Karpas-422 (cell line): ENCODE data around the gene MRPL43. TPM values are rescaled to one million over a fixed set of nuclear protein-coding genes. Genes with fewer than 3 reads are reported as not detected.

Experiments used
- DNase-seq: peaks from one replicate; pipeline ENCODE4 v3.0.0-alpha.2; 2015
- H2AFZ ChIP-seq: fragments of 200-600 bp; sonication (generic); 2 replicates; pipeline ENCODE4 v1.6.1; 2014; ENCODE audit warnings: antibody characterized with exemption, low read length, mixed read lengths
- H3K27ac ChIP-seq: fragments of 200-600 bp; sonication (generic); 2 replicates; pipeline ENCODE4 v1.5.1; 2014; ENCODE audit warnings: mild to moderate bottlenecking, low read length, moderate library complexity
- H3K27me3 ChIP-seq: fragments of 200-600 bp; sonication (generic); 2 replicates; pipeline ENCODE4 v1.6.1; 2014; ENCODE audit warnings: low read length, mixed read lengths
- H3K36me3 ChIP-seq: fragments of 200-600 bp; sonication (generic); 2 replicates; pipeline ENCODE4 v1.6.1; 2014; ENCODE audit warnings: low read length, mixed read lengths; ENCODE audit not compliant: insufficient read depth
- H3K4me1 ChIP-seq: fragments of 200-600 bp; sonication (generic); 2 replicates; pipeline ENCODE4 v1.6.1; 2014; ENCODE audit warnings: mild to moderate bottlenecking, low read length, mixed read lengths
- H3K4me2 ChIP-seq: fragments of 200-600 bp; sonication (generic); 2 replicates; pipeline ENCODE4 v1.6.1; 2014; ENCODE audit warnings: low read length, low read depth, mild to moderate bottlenecking; ENCODE audit not compliant: poor library complexity, severe bottlenecking
- H3K4me3 ChIP-seq: fragments of 200-600 bp; sonication (generic); 2 replicates; pipeline ENCODE4 v1.5.1; 2014; ENCODE audit warnings: mild to moderate bottlenecking, antibody characterized with exemption, low read length, mixed read lengths
- H3K79me2 ChIP-seq: fragments of 200-600 bp; sonication (generic); 2 replicates; pipeline ENCODE4 v1.6.1; 2014; ENCODE audit warnings: mild to moderate bottlenecking, low read length, mixed read lengths
- H3K9ac ChIP-seq: fragments of 200-600 bp; sonication (generic); 2 replicates; pipeline ENCODE4 v1.6.0; 2014; ENCODE audit warnings: low read length
- H3K9me2 ChIP-seq: fragments of 200-600 bp; sonication (generic), shearing (Covaris generic); replicated peaks from 2 replicates; pipeline ENCODE4 v1.6.0; 2014; ENCODE audit warnings: mild to moderate bottlenecking, low read length, moderate library complexity; ENCODE audit not compliant: insufficient read depth
- H3K9me3 ChIP-seq: fragments of 300-700, 200-600 bp; sonication (generic); 2 replicates; pipeline ENCODE4 v1.6.1; 2014; ENCODE audit warnings: low read length, mixed read lengths
- H4K20me1 ChIP-seq: fragments of 200-600 bp; sonication (generic); 2 replicates; pipeline ENCODE4 v1.6.1; 2014; ENCODE audit warnings: mild to moderate bottlenecking, antibody characterized with exemption, low read length, low read depth; ENCODE audit not compliant: insufficient read depth
- total RNA-seq: library from RNA; depleted of rRNA; stranded (reverse); fragments of >200 nt; shearing (Covaris generic); gene quantifications from 2 replicates; pipeline ENCODE4 v1.2.3, GENCODE V29; 2014; ENCODE audit warnings: low replicate concordance

The MRPL43 gene
- total RNA-seq, 1 experiment from 2014 or later, result 86.3 TPM

- DNase-seq, result peak; percentile 80
- H2AFZ ChIP-seq, result peak overlapping the region; percentile 58; the same call in 1 of the 2 replicates
- no peaks in the 10 kb centered on the region for H3K9me3 ChIP-seq
- no peaks in the 10 kb centered on the region for H3K36me3 ChIP-seq
- no peak overlapping the region for H3K27ac ChIP-seq
- H3K79me2 ChIP-seq, result no peaks in the 10 kb centered on the region
- peaks cover 29% of the 10 kb centered on the region for H3K4me1 ChIP-seq
- peak overlapping the region; percentile 70 for H3K9ac ChIP-seq
- no peaks in the 10 kb centered on the region for H3K9me2 ChIP-seq
- H4K20me1 ChIP-seq, result 0 out of 2 replicates have a peak, but pooled peaks cover 4% of the 10 kb centered on the region
- H3K27me3 ChIP-seq, result no peaks in the 10 kb centered on the region
- peak overlapping the region; percentile 95 for H3K4me2 ChIP-seq
- peak overlapping the region; percentile 73 for H3K4me3 ChIP-seq
Observed at GRCh38 chr10:101031796-101032636, 44.7 kb upstream of the MRPL43 start.

GRCh38 chr10:101031128-101031795 is 44.0 kb upstream of the MRPL43 start, which contains the start of the genes PDZD7 and SFXN3:
Gene PDZD7 (minus strand): TSS chr10:101031129. CDS start chr10:101030219, 910 bp downstream.
Gene SFXN3 (plus strand): TSS chr10:101031234. CDS start chr10:101034695, 3,461 bp downstream.
- peak; percentile 97 for DNase-seq
- no peak within 1 kb of the TSS for H3K27ac ChIP-seq

GRCh38 chr10:101030496-101031127 is 43.3 kb upstream of the MRPL43 start:
- DNase-seq, result no peak
- Histone ChIP-seq H3K27ac (no peak overlapping the region), H3K4me3 (peak overlapping the region; percentile 73; the same call in 1 of the 2 replicates), H3K9me2 (no peaks in the 10 kb centered on the region), H3K9me3 (no peaks in the 10 kb centered on the region), H4K20me1 (0 out of 2 replicates have a peak, but pooled peaks cover 4% of the 10 kb centered on the region), H3K79me2 (no peaks in the 10 kb centered on the region), H3K27me3 (no peaks in the 10 kb centered on the region), H3K9ac (peak overlapping the region; percentile 70), H3K4me1 (peaks cover 29% of the 10 kb centered on the region), H3K4me2 (peak overlapping the region; percentile 95), H3K36me3 (no peaks in the 10 kb centered on the region), H2AFZ (no peak overlapping the region; the same call in 1 of the 2 replicates)

More at GRCh38 chr10:101031128-101031795, 44.0 kb upstream of the MRPL43 start, which contains the start of the genes PDZD7 and SFXN3:
- Histone ChIP-seq H3K36me3 (no peaks in the 10 kb centered on the region), H3K27me3 (no peaks in the 10 kb centered on the region), H2AFZ (peak within 1 kb of the TSS; percentile 58; the same call in 1 of the 2 replicates), H3K9ac (peak within 1 kb of the TSS; percentile 70), H3K4me2 (peak within 1 kb of the TSS; percentile 95), H3K4me3 (peak within 1 kb of the TSS; percentile 73), H3K79me2 (no peaks in the 10 kb centered on the region), H4K20me1 (0 out of 2 replicates have a peak, but pooled peaks cover 4% of the 10 kb centered on the region), H3K9me2 (no peaks in the 10 kb centered on the region), H3K9me3 (no peaks in the 10 kb centered on the region), H3K4me1 (peaks cover 29% of the 10 kb centered on the region)

GRCh38 chr10:101029520-101030295 is 42.4 kb upstream of the MRPL43 start:
- no peak overlapping the region for H3K9ac ChIP-seq
- no peak overlapping the region for H3K4me2 ChIP-seq
- no peaks in the 10 kb centered on the region for H3K9me3 ChIP-seq

GRCh38 chr10:101028446-101029337 is 41.4 kb upstream of the MRPL43 start:
- Histone ChIP-seq H3K36me3 (no peaks in the 10 kb centered on the region), H3K4me1 (peaks cover 29% of the 10 kb centered on the region), H3K9ac (no peak overlapping the region), H3K9me3 (no peaks in the 10 kb centered on the region), H3K27ac (no peak overlapping the region), H4K20me1 (0 out of 2 replicates have a peak, but pooled peaks cover 4% of the 10 kb centered on the region), H3K79me2 (no peaks in the 10 kb centered on the region), H3K4me3 (no peak overlapping the region), H3K27me3 (no peaks in the 10 kb centered on the region), H2AFZ (no peak overlapping the region), H3K9me2 (no peaks in the 10 kb centered on the region), H3K4me2 (no peak overlapping the region)
- DNase-seq, result no peak

More at GRCh38 chr10:101029520-101030295, 42.4 kb upstream of the MRPL43 start:
- Histone ChIP-seq H3K79me2 (no peaks in the 10 kb centered on the region), H3K9me2 (no peaks in the 10 kb centered on the region), H4K20me1 (0 out of 2 replicates have a peak, but pooled peaks cover 4% of the 10 kb centered on the region), H3K4me1 (peaks cover 29% of the 10 kb centered on the region), H3K4me3 (no peak overlapping the region), H3K27ac (no peak overlapping the region), H2AFZ (no peak overlapping the region), H3K27me3 (no peaks in the 10 kb centered on the region), H3K36me3 (no peaks in the 10 kb centered on the region)
- no peak for DNase-seq

GRCh38 chr10:101027106-101027720 is 39.9 kb upstream of the MRPL43 start:
- no peaks in the 10 kb centered on the region for H3K9me2 ChIP-seq
- H3K27me3 ChIP-seq, result no peaks in the 10 kb centered on the region
- DNase-seq, result no peak
- peaks cover 21% of the 10 kb centered on the region for H3K4me1 ChIP-seq
- H3K4me3 ChIP-seq, result no peak overlapping the region
- H3K79me2 ChIP-seq, result no peaks in the 10 kb centered on the region
- H3K4me2 ChIP-seq, result no peak overlapping the region
- no peaks in the 10 kb centered on the region for H3K36me3 ChIP-seq
- H2AFZ ChIP-seq, result no peak overlapping the region
- H4K20me1 ChIP-seq, result 0 out of 2 replicates have a peak, but pooled peaks cover 4% of the 10 kb centered on the region
- H3K9me3 ChIP-seq, result no peaks in the 10 kb centered on the region
- H3K9ac ChIP-seq, result no peak overlapping the region
- H3K27ac ChIP-seq, result no peak overlapping the region
